ENCODE data around the gene KRT31.

KRT31 gene

DNA sequence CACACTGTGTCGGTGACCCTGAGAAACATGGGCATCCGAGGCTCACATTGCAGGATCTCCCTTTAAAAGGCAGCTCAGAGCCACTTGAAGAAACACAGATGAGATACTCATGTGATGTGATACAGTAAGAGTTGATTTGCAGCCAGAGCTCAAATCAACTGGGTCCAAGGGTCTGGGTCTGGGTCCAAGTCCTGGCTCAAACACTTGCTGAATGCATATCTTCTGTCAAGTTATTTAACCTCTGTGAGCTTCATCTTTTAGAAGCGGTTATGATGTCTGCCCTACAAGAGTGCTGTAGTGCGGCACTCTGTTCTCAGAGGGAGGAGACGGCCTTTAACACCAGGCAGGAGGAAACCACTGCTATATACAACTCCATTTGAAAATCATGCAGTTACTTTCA is 37.0 kb upstream of the KRT31 start (continued):
- TF ChIP-seq, protein P1, sequence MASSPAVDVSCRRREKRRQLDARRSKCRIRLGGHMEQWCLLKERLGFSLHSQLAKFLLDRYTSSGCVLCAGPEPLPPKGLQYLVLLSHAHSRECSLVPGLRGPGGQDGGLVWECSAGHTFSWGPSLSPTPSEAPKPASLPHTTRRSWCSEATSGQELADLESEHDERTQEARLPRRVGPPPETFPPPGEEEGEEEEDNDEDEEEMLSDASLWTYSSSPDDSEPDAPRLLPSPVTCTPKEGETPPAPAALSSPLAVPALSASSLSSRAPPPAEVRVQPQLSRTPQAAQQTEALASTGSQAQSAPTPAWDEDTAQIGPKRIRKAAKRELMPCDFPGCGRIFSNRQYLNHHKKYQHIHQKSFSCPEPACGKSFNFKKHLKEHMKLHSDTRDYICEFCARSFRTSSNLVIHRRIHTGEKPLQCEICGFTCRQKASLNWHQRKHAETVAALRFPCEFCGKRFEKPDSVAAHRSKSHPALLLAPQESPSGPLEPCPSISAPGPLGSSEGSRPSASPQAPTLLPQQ (tag by site-specific recombination; IDR thresholded peaks at IDR 0.05), result no peak
- no peak for TF ChIP-seq RBAK (tag by site-specific recombination; IDR thresholded peaks at IDR 0.05)
- no peak for TF ChIP-seq ZNF561 (tag by site-specific recombination; IDR thresholded peaks at IDR 0.05; ENCODE audit: borderline replicate concordance)
- TF ChIP-seq ZNF132 (tag by site-specific recombination; IDR thresholded peaks at IDR 0.05; ENCODE audit: borderline replicate concordance), result no peak
- TF ChIP-seq ZNF292 (tag by site-specific recombination; IDR thresholded peaks at IDR 0.05; ENCODE audit: borderline replicate concordance, low read depth), result no peak
- TF ChIP-seq ZNF155 (tag by site-specific recombination; IDR thresholded peaks at IDR 0.05), result no peak
- no peak for TF ChIP-seq ZNF626 (tag by site-specific recombination; IDR thresholded peaks at IDR 0.05)
- no peak for TF ChIP-seq ZNF416 (tag by site-specific recombination; IDR thresholded peaks at IDR 0.05)
- no peak for TF ChIP-seq PRDM1 (tag by site-specific recombination; IDR thresholded peaks at IDR 0.05)
- no peak for TF ChIP-seq ZNF785 (tag by site-specific recombination; IDR thresholded peaks at IDR 0.05)
- TF ChIP-seq ZBTB20 (tag by site-specific recombination; IDR thresholded peaks at IDR 0.05), result no peak
- no peak for TF ChIP-seq ZNF10 (tag by site-specific recombination; IDR thresholded peaks at IDR 0.05)

DNA sequence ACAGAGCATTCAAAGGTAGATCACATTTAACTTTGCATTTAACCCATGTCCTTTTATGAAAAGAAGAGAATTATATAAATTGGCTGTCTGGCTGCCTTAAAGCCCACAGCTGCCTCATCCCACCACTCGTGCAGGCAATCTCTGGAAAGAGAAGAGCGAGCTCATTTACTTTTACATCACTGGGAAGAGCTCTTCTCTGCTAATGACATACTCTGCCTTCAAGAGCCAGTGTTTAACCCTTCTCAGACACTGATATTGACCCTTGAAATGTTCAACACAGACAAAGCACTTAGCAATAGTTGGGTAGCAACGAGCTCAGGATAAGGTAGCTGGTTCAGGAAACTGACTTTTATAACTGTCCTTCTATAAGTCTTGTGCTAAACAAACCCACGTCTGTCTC is 36.6 kb upstream of the KRT31 start:
- TF ChIP-seq, protein P2, sequence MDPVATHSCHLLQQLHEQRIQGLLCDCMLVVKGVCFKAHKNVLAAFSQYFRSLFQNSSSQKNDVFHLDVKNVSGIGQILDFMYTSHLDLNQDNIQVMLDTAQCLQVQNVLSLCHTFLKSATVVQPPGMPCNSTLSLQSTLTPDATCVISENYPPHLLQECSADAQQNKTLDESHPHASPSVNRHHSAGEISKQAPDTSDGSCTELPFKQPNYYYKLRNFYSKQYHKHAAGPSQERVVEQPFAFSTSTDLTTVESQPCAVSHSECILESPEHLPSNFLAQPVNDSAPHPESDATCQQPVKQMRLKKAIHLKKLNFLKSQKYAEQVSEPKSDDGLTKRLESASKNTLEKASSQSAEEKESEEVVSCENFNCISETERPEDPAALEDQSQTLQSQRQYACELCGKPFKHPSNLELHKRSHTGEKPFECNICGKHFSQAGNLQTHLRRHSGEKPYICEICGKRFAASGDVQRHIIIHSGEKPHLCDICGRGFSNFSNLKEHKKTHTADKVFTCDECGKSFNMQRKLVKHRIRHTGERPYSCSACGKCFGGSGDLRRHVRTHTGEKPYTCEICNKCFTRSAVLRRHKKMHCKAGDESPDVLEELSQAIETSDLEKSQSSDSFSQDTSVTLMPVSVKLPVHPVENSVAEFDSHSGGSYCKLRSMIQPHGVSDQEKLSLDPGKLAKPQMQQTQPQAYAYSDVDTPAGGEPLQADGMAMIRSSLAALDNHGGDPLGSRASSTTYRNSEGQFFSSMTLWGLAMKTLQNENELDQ (tag by site-specific recombination; IDR thresholded peaks at IDR 0.05; ENCODE audit: low read depth), result no peak
- TF ChIP-seq ZNF394 (tag by site-specific recombination; IDR thresholded peaks at IDR 0.05; ENCODE audit: borderline replicate concordance), result no peak
- TF ChIP-seq ZSCAN16 (tag by site-specific recombination; IDR thresholded peaks at IDR 0.05), result no peak
- TF ChIP-seq ZNF596 (tag by site-specific recombination; IDR thresholded peaks at IDR 0.05), result no peak
- no peak for TF ChIP-seq ZNF558 (tag by site-specific recombination; IDR thresholded peaks at IDR 0.05)
- TF ChIP-seq, protein P3, sequence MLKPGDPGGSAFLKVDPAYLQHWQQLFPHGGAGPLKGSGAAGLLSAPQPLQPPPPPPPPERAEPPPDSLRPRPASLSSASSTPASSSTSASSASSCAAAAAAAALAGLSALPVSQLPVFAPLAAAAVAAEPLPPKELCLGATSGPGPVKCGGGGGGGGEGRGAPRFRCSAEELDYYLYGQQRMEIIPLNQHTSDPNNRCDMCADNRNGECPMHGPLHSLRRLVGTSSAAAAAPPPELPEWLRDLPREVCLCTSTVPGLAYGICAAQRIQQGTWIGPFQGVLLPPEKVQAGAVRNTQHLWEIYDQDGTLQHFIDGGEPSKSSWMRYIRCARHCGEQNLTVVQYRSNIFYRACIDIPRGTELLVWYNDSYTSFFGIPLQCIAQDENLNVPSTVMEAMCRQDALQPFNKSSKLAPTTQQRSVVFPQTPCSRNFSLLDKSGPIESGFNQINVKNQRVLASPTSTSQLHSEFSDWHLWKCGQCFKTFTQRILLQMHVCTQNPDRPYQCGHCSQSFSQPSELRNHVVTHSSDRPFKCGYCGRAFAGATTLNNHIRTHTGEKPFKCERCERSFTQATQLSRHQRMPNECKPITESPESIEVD (tag by site-specific recombination; IDR thresholded peaks at IDR 0.05), result no peak
- no peak for TF ChIP-seq ZNF830 (tag by site-specific recombination; IDR thresholded peaks at IDR 0.05; ENCODE audit: low read depth)
- no peak for TF ChIP-seq ZBTB17 (tag by site-specific recombination; IDR thresholded peaks at IDR 0.05)
- TF ChIP-seq ZNF48 (tag by site-specific recombination; IDR thresholded peaks at IDR 0.05), result no peak
- TF ChIP-seq ZNF184 (tag by site-specific recombination; IDR thresholded peaks at IDR 0.05), result no peak
- TF ChIP-seq, protein P4, sequence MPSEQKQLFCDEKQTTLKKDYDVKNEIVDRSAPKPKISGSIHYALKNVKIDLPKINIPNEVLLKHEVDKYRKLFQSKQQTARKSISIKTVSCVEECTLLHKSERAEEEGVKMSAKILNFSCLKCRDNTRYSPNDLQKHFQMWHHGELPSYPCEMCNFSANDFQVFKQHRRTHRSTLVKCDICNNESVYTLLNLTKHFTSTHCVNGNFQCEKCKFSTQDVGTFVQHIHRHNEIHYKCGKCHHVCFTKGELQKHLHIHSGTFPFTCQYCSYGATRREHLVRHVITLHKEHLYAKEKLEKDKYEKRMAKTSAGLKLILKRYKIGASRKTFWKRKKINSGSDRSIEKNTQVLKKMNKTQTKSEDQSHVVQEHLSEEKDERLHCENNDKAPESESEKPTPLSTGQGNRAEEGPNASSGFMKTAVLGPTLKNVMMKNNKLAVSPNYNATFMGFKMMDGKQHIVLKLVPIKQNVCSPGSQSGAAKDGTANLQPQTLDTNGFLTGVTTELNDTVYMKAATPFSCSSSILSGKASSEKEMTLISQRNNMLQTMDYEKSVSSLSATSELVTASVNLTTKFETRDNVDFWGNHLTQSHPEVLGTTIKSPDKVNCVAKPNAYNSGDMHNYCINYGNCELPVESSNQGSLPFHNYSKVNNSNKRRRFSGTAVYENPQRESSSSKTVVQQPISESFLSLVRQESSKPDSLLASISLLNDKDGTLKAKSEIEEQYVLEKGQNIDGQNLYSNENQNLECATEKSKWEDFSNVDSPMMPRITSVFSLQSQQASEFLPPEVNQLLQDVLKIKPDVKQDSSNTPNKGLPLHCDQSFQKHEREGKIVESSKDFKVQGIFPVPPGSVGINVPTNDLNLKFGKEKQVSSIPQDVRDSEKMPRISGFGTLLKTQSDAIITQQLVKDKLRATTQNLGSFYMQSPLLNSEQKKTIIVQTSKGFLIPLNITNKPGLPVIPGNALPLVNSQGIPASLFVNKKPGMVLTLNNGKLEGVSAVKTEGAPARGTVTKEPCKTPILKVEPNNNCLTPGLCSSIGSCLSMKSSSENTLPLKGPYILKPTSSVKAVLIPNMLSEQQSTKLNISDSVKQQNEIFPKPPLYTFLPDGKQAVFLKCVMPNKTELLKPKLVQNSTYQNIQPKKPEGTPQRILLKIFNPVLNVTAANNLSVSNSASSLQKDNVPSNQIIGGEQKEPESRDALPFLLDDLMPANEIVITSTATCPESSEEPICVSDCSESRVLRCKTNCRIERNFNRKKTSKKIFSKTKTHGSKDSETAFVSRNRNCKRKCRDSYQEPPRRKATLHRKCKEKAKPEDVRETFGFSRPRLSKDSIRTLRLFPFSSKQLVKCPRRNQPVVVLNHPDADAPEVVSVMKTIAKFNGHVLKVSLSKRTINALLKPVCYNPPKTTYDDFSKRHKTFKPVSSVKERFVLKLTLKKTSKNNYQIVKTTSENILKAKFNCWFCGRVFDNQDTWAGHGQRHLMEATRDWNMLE (tag by site-specific recombination; conservative IDR thresholded peaks at IDR 0.05; ENCODE audit: low read depth), result no peak
- ChIA-PET CTCF (interaction anchor here (0.7 to 3.0 kb wide), 4 partner anchors 11 to 228 kb away, joined by 3 to 9 read pairs (median 3); no protein-coding TSS in a partner anchor), POLR2A (interaction anchor here (0.5 kb wide), 1 partner anchor 29 kb away, joined by 4 read pairs; no protein-coding TSS in a partner anchor)
- Histone ChIP-seq H3K4me3 (ENCODE audit: low read depth, low read length) (no peak overlapping the region), H3K9me3 (ENCODE audit: control insufficient read depth, insufficient read depth, low read depth, low read length) (no peaks in the 10 kb centered on the region), H3K4me1 (ENCODE audit: control insufficient read depth, insufficient read depth, low read length) (no peaks in the 10 kb centered on the region), H3K36me3 (ENCODE audit: control insufficient read depth in 2 of 2, insufficient read depth in 1 of 2, low read length in 2 of 2) (no peaks in the 10 kb centered on the region), H3K27ac (ENCODE audit: extremely low read depth, low read depth, low read length) (no peak overlapping the region)

All from HEK293 (cell line).